GM06990 (cell line): Measurements from ENCODE around the gene RTP5.

Source experiments
- DNase-seq: peaks from one replicate; pipeline ENCODE4 v3.0.0-alpha.2; 2011; ENCODE audit not compliant: insufficient read length; ENCODE audit errors: extremely low read depth
- H3K27me3 ChIP-seq: replicated peaks from 2 replicates; pipeline ENCODE4 v1.6.0; 2011; ENCODE audit warnings: low read length; ENCODE audit not compliant: control insufficient read depth, insufficient read depth
- H3K36me3 ChIP-seq: 2 replicates; pipeline ENCODE4 v1.5.1; 2011; ENCODE audit warnings: low read length; ENCODE audit not compliant: control insufficient read depth, insufficient read depth
- H3K4me3 ChIP-seq: replicated peaks from 2 replicates; pipeline ENCODE4 v1.5.1; 2011; ENCODE audit warnings: low read depth, mild to moderate bottlenecking, control low read depth, low read length
- TF ChIP-seq, protein P1 (sequence below): IDR thresholded peaks from 2 replicates; pipeline ENCODE4 v1.5.1; 2011; ENCODE audit warnings: low read length, control low read depth, mild to moderate bottlenecking, inconsistent platforms; ENCODE audit not compliant: insufficient read depth, poor library complexity, severe bottlenecking

Gene RTP5

DNA sequence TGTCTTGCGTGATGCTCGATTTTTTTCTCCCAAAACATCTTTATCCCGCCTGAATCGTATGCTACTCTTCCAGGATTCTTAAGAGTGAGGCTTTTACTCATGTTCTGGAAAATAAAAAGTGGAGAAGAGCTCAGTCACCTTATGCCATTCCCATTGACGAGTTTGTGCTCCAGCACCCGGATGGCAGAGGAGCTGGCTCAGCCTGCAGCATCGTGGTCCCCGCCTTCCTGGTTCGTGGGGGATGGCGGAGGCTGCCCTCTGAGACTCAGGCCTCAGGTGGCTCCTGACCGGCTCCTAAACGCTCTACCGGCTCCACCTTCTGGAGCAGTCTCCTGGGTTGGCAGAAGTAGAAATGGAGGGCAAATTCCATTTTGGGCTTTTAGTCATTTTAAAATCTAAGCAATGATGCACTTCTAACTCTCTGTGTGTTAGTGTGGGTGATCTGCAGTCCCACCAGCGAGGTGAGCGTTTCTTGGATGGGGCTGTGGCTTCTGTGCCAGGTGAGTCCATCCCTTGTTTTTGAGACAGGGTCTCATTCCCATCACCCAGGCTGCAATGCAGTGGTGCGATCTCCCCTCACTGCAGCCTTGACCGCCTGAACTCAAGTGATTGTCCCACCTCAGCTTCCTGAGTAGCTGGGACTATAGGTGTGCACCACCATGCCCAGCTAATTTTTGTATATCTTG is 27.8 kb downstream of the RTP5 start:
- no peaks in the 10 kb centered on the region for H3K27me3 ChIP-seq
- H3K4me3 ChIP-seq, result no peak overlapping the region
- no peak for DNase-seq
- TF ChIP-seq, protein P1, sequence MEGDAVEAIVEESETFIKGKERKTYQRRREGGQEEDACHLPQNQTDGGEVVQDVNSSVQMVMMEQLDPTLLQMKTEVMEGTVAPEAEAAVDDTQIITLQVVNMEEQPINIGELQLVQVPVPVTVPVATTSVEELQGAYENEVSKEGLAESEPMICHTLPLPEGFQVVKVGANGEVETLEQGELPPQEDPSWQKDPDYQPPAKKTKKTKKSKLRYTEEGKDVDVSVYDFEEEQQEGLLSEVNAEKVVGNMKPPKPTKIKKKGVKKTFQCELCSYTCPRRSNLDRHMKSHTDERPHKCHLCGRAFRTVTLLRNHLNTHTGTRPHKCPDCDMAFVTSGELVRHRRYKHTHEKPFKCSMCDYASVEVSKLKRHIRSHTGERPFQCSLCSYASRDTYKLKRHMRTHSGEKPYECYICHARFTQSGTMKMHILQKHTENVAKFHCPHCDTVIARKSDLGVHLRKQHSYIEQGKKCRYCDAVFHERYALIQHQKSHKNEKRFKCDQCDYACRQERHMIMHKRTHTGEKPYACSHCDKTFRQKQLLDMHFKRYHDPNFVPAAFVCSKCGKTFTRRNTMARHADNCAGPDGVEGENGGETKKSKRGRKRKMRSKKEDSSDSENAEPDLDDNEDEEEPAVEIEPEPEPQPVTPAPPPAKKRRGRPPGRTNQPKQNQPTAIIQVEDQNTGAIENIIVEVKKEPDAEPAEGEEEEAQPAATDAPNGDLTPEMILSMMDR, result no peak
- no peaks in the 10 kb centered on the region for H3K36me3 ChIP-seq

DNA sequence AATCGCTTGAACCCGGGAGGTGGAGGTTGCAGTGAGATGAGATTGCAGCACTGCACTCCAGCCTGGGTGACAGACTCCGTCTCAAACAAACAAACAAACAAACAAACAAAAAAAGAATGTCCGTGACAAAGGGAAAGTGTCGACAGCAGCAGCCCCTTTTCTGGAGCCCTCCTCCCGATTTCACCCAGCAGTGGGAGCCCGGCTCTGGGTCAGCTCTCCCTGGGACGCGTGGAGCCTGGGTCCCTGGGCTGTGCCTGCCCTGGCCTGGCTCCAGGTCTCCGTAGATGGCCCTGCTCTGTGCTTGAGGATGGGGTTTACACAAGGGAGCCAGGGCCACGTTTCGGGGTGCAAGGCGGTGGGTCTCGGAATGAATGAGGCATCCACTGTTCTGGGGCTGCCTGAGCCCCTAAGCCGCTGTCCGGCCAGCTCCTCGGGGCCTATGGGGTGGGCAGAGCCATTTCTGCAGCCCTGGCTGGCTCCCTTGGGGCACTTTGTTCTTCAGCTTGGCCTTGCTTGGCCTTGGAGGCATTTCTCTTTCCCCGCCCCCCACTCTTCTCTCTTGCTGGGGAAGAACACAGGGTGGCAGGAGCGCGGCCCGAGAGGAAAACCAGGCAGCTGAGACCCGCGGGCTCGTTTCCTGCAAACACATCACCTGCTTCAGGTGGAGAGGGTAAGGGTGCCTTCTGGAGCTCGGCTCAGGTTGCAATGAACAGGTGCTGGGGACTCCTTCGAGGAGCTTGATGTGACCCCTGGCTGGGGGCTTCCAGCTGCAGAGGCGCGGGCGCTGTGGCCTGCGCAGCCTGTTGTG is 29.1 kb downstream of the RTP5 start:
- TF ChIP-seq, protein P1, result no peak
- DNase-seq, result no peak
- Histone ChIP-seq H3K27me3 (no peaks in the 10 kb centered on the region), H3K36me3 (no peaks in the 10 kb centered on the region), H3K4me3 (no peak overlapping the region)

DNA sequence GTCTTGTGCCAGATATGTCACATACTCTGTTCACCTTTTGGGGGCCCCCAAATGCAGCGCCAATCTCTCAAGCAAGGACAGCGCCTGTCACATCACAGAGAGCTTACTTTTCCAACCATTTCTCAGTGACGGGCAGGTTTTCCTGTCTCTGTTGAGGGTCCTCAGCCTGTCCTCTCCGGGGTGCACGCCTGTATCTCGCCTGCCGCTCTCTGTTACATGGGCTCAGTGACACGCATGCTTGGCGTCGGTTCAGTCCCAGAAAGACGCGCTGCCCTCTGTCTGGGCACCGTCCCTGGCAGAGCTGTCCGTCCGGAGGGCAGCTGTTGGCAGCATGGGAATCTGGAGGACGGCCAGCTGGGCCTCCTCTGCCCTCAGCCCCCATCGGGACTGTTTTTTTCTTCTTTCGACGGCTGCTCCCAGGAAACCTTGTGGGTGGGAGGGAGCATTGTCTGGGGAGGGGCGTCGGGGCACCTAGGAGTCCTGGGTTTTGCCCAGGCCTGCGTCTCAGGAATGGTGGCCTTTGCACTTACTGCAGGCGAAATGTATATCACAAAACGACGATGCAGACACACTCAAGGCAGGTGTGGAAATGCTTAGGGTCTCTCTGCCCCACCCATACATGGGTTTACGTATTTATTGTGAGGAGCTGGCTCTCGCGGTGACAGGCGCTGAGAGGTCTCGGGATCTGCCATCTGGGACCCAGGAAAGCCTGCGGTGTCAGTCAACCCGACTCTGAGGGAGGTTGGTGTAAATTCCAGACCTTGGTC is 30.9 kb downstream of the RTP5 start:
- DNase-seq, result no peak
- no peaks in the 10 kb centered on the region for H3K27me3 ChIP-seq
- no peak overlapping the region for H3K4me3 ChIP-seq
- no peaks in the 10 kb centered on the region for H3K36me3 ChIP-seq
- TF ChIP-seq, protein P1, result no peak

DNA sequence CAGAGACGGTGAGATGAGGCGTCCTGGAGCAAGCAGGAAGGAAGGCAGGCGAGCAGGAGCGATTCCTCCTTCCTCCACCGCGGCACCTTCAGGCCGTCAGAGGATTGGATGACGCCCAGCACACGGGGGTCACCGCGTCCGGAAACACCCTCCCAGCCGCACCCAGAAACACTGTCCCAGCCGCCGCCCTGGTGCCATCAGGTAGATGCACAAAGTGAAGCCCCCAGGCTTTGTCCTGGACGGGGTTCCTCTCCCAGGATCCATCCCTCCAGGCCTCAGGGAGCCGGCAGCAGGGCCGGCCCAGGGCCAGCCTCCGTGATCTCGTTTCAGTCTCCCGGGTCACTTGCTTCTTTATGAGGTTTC is 31.5 kb downstream of the RTP5 start:
- no peak for DNase-seq
- TF ChIP-seq, protein P1, result no peak
- H3K27me3 ChIP-seq, result no peaks in the 10 kb centered on the region
- no peaks in the 10 kb centered on the region for H3K36me3 ChIP-seq
- no peak overlapping the region for H3K4me3 ChIP-seq

DNA sequence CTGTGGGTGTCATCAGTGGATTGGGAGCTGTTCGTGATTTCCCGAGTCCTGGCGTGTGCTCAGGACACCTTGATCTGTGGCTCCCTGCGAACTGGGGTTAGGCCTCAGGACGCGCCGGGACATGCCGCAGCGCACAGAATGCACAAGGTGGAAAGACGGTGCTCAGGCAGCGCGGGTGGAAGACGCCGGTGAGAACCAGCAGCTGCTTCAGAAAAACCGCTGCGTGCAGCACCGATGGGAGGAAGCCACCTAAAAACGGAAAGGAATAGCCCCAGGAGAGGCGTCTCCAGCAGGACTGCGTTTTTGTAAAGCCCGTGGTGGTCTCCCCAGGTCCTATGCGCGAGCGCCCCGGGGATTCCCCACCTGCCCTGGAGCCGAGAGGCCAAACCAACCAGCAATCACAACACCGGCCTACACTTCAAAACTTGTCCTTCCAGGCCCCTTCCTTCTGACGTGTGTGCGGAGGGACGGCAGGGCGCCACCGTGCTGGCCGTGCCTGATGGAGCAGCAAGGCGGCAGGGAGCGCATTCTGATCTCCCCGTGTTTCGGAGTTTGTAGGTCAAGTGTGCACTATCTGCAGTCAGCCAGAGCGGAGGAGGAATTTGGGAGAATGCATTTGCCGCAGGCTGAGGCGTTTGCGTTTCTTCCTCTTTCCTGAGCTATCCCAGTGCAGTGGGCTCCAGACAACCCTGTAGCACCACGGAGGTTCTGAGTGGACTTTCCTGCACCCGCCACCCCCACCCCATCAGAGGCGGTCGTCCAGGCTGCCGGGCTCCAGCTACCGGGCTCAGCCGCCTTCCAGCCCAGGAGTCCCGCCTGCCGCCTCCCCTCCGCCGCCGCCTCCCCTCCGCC is 32.2 kb downstream of the RTP5 start:
- TF ChIP-seq, protein P1, result no peak
- DNase-seq, result no peak
- Histone ChIP-seq H3K36me3 (no peaks in the 10 kb centered on the region), H3K27me3 (no peaks in the 10 kb centered on the region), H3K4me3 (no peak overlapping the region)
